ENCODE measurements around the gene CDX1. TPM values are rescaled to one million over a fixed set of nuclear protein-coding genes. Genes with fewer than 3 reads are reported as not detected.

CDX1 gene
- total RNA-seq, 4 donors from 2014 or later: 1.5 TPM; not detected in 3

DNA sequence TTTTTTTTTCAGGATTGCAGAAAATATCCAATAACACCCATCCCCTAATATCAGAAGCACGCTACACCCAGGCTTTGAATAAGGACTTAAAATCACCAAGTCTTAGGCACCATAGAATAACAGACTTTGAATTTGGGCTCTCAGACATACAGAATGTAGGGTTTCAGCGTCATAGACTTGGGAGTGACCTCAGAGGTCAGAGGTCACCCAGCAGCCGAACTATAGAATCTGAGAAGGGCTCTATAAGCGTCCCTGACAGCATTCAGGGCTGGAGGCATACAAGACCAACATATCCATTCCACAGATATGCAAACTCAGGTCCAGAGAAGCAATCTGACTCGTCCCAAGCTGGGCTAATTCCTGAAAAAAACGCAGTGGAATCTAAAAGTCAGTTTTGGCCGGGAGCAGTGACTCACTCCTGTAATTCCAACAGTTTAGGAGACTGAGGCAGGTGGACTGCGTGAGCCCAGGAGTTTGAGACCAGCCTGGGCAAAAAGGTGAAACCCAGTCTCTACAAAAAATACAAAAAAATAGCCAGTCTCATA is 58.0 kb downstream of the CDX1 start:
- ATAC-seq (no peak), DNase-seq (no peak)
- in situ Hi-C loops (cut with MboI; ENCODE audit: low sequenced_read_pairs in 4 of 4) (loop anchor here in 2 of 4 donors (5.0 to 25.0 kb wide), 2 partner anchors 62 to 187 kb away; no protein-coding TSS in a partner anchor), intact Hi-C loops (cut with DNase I; ENCODE audit: low total_unique reads) (no loop called here)
- peaks cover 0 to 8% of the 10 kb centered on the region in 2 donors for H3K36me3 ChIP-seq
- no peaks in the 10 kb centered on the region for H3K4me1 ChIP-seq
- no peaks in the 10 kb centered on the region for H3K9me3 ChIP-seq
- no peak overlapping the region for H3K4me3 ChIP-seq
- H3K27ac ChIP-seq: no peak overlapping the region
- TF ChIP-seq, protein P1, sequence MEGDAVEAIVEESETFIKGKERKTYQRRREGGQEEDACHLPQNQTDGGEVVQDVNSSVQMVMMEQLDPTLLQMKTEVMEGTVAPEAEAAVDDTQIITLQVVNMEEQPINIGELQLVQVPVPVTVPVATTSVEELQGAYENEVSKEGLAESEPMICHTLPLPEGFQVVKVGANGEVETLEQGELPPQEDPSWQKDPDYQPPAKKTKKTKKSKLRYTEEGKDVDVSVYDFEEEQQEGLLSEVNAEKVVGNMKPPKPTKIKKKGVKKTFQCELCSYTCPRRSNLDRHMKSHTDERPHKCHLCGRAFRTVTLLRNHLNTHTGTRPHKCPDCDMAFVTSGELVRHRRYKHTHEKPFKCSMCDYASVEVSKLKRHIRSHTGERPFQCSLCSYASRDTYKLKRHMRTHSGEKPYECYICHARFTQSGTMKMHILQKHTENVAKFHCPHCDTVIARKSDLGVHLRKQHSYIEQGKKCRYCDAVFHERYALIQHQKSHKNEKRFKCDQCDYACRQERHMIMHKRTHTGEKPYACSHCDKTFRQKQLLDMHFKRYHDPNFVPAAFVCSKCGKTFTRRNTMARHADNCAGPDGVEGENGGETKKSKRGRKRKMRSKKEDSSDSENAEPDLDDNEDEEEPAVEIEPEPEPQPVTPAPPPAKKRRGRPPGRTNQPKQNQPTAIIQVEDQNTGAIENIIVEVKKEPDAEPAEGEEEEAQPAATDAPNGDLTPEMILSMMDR (IDR thresholded peaks at IDR 0.05 in 4 of 5, conservative IDR thresholded peaks at IDR 0.05 in 1 of 5): no peak
- TF ChIP-seq POLR2A (IDR thresholded peaks at IDR 0.05): no peak
- no peaks in the 10 kb centered on the region for H3K27me3 ChIP-seq

DNA sequence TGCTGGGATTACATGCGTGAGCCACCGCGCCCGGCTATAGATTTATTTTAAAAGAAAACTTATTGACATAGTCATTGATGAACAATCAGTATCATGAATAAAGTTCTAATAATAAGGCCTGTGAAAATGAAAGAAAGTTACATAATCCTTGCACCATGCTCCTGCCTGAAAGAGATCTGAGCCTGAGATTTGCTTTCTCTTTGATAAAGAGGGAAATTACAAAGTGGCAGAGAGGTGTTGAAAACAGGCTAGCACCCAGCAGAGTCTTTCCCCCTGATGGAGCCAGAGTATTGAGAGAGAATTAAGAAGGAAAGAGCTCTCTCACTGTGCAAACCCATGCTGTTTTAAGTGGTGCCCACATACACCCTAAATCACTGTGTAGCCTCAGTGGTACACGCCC is 60.5 kb downstream of the CDX1 start:
- Histone ChIP-seq H3K27ac (no peak overlapping the region), H3K27me3 (no peaks in the 10 kb centered on the region), H3K4me1 (no peaks in the 10 kb centered on the region), H3K9me3 (no peaks in the 10 kb centered on the region), H3K36me3 (peaks cover 0 to 14% of the 10 kb centered on the region in 2 donors), H3K4me3 (no peak overlapping the region)
- ATAC-seq (no peak), DNase-seq (no peak)
- intact Hi-C loops (cut with DNase I; ENCODE audit: low total_unique reads): no loop called here
- TF ChIP-seq, protein P1 (IDR thresholded peaks at IDR 0.05 in 4 of 5, conservative IDR thresholded peaks at IDR 0.05 in 1 of 5): no peak
- no peak for TF ChIP-seq POLR2A (IDR thresholded peaks at IDR 0.05)
- in situ Hi-C loops (cut with MboI; ENCODE audit: low sequenced_read_pairs in 4 of 4): no loop called here

DNA sequence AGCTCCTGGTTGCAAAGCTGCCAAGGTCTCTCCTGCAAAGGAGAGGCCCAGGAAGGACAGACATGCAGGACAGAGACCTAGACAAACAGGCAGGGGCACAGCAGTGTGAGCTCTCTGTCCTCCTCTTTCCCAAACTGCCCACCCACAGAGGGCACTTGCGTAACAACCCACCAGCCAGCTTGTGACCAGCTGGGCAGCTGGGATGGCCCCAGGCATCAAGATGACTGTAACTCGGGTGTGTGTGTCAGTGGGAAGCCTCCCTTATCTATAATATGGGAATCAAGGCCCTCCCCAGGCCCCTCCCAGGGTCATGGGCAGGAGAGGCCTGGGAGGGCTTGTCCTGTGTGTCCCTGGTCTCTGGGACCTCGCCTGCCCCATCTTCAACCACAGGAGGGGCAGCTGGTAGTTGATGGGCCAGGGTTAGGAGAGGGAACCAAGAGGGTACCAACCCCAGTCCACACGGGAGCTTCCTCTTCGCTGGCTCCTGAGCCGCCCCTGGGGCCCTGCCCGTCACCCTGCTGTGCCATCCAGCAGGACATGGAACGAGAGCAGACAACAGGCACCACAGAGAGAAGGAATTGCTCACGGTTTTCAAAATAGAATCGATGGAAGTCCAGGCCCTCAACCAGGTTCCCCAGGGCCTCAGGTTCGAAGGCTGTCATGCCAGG is 61.2 kb downstream of the CDX1 start:
- H3K27me3 ChIP-seq: no peaks in the 10 kb centered on the region
- H3K4me1 ChIP-seq: no peaks in the 10 kb centered on the region
- peaks cover 0 to 14% of the 10 kb centered on the region in 2 donors for H3K36me3 ChIP-seq
- DNase-seq (no peak), ATAC-seq (no peak)
- no peak for TF ChIP-seq POLR2A (IDR thresholded peaks at IDR 0.05)
- TF ChIP-seq, protein P1 (IDR thresholded peaks at IDR 0.05 in 4 of 5, conservative IDR thresholded peaks at IDR 0.05 in 1 of 5): no peak
- peak overlapping the region in 1 of 4 donors; percentile 22 for H3K27ac ChIP-seq
- in situ Hi-C loops (cut with MboI; ENCODE audit: low sequenced_read_pairs in 4 of 4) (no loop called here), intact Hi-C loops (cut with DNase I; ENCODE audit: low total_unique reads) (no loop called here)
- H3K9me3 ChIP-seq: no peaks in the 10 kb centered on the region
- H3K4me3 ChIP-seq: no peak overlapping the region

DNA sequence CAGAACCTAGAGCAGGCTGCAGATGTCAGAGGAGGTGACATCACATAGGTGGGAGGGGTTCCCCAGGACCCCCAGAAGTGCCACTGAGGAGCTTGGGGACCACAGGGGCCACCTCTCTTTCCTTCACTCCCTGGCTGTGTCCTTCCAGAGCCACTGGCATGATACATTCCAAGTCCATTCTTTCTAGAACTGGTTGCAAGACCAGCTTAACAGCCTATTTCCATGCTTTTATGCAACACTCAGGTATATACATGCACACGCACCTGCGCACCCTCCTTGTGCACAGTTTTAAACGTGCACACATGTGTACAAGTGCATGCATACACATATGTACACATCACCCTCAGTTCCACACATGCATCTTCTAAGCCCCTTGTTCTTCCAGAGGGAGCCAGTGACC is 63.0 kb downstream of the CDX1 start:
- no peak for DNase-seq
- H3K9me3 ChIP-seq: no peaks in the 10 kb centered on the region
- no peaks in the 10 kb centered on the region for H3K4me1 ChIP-seq
- H3K4me3 ChIP-seq: no peak overlapping the region
- in situ Hi-C loops (cut with MboI; ENCODE audit: low sequenced_read_pairs in 4 of 4) (no loop called here), intact Hi-C loops (cut with DNase I; ENCODE audit: low total_unique reads) (no loop called here)
- ATAC-seq: no peak
- no peak overlapping the region for H3K27ac ChIP-seq
- TF ChIP-seq POLR2A (IDR thresholded peaks at IDR 0.05): no peak
- TF ChIP-seq, protein P1 (IDR thresholded peaks at IDR 0.05 in 4 of 5, conservative IDR thresholded peaks at IDR 0.05 in 1 of 5): no peak
- peaks cover 0 to 20% of the 10 kb centered on the region in 2 donors for H3K36me3 ChIP-seq
- no peaks in the 10 kb centered on the region for H3K27me3 ChIP-seq
